Spleen (tissue), 11 donors: ENCODE data around the gene OPRD1. TPM values are rescaled to one million over a fixed set of nuclear protein-coding genes. Genes with fewer than 3 reads are reported as not detected.
A peak's percentile ranks its signal among the peaks of the same experiment; 100 is the strongest.

Experiments
- DNase-seq: peaks from one replicate; pipeline ENCODE4 v3.0.0-alpha.2; 2020
- H3K27ac ChIP-seq, 8 donors: fragments of 200-600 bp; sonication (generic) in 7 of 8; 1 replicate in 4 of 8; 2 replicates in 4 of 8; pipeline versions ENCODE4 v1.5.0 to v1.8.0; 2016 to 2021; ENCODE audit warnings: inconsistent platforms in 4 of 8, mild to moderate bottlenecking in 4 of 8, moderate library complexity in 1 of 8
- H3K27me3 ChIP-seq, 7 donors: fragments of 200-600 bp; sonication (generic) in 6 of 7; replicated peaks in 1 of 7; 1 replicate in 4 of 7; 2 replicates in 3 of 7; pipeline versions ENCODE4 v1.5.0 to v1.8.0; 2016 to 2021; ENCODE audit warnings: inconsistent platforms in 3 of 7, mild to moderate bottlenecking in 1 of 7
- H3K36me3 ChIP-seq, 6 donors: fragments of 200-600 bp; sonication (generic) in 5 of 6; 1 replicate in 4 of 6; 2 replicates in 2 of 6; pipeline versions ENCODE4 v1.5.0 to v1.8.0; 2016 to 2021; ENCODE audit warnings: inconsistent platforms in 2 of 6
- H3K4me1 ChIP-seq, 6 donors: fragments of 200-600 bp; sonication (generic) in 5 of 6; 1 replicate in 3 of 6; 2 replicates in 3 of 6; pipeline versions ENCODE4 v1.5.0 to v1.8.0; 2016 to 2021; ENCODE audit warnings: inconsistent platforms in 3 of 6
- H3K4me3 ChIP-seq, 8 donors: fragments of 200-600 bp; sonication (generic) in 7 of 8; 1 replicate in 4 of 8; 2 replicates in 4 of 8; pipeline versions ENCODE4 v1.5.0 to v1.8.0; 2016 to 2021; ENCODE audit warnings: inconsistent platforms in 4 of 8, mild to moderate bottlenecking in 4 of 8, moderate library complexity in 2 of 8
- H3K9me3 ChIP-seq, 8 donors: fragments of 200-600 bp; sonication (generic) in 7 of 8; 1 replicate in 4 of 8; 2 replicates in 4 of 8; pipeline versions ENCODE4 v1.5.0 to v1.8.0; 2016 to 2021; ENCODE audit warnings: inconsistent platforms in 4 of 8
- POLR2A ChIP-seq, 3 donors: fragments of 450-650 bp; IDR thresholded peaks; one replicate each; pipeline ENCODE4 v1.5.1; 2017; ENCODE audit warnings: antibody characterized with exemption in 3 of 3, mild to moderate bottlenecking in 1 of 3
- POLR2AphosphoS5 ChIP-seq, 3 donors: sonication (generic); formaldehyde crosslinking; IDR thresholded peaks; one replicate each; pipeline ENCODE4 v1.5.1; 2017; ENCODE audit warnings: antibody characterized with exemption in 3 of 3
- WGBS, 5 donors: extraction: QIAGEN DNeasy Blood & Tissue Kit in 3 of 5; methylation state at CpG; one replicate each; pipeline versions ENCODE4 v1.1.5 to v1.1.7; 2013 to 2018; 5-methylcytosine and 5-hydroxymethylcytosine counted together
- intact Hi-C: fragments of 100-400 bp; cut with DNase I; formaldehyde crosslinking; loops from one replicate; pipeline ENCODE4 v1.15.0; 2023; ENCODE audit warnings: low total_unique reads
- polyA plus RNA-seq, 3 donors: library from polyadenylated mRNA; stranded (reverse); fragments of 200-250 nt; gene quantifications; one replicate each; pipeline ENCODE4 v1.2.1, GENCODE V29; 2013
- total RNA-seq, 7 donors: library from RNA; depleted of rRNA in 3 of 7; stranded (reverse); fragments of >200 nt in 3 of 7; fragmentation: NEBNext Ultra II Directional in 4 of 7; extraction: Animal tissue kit (Norgen Biotek cat#: 25700) in 4 of 7; gene quantifications; one replicate each; pipeline versions ENCODE4 v1.1.0 to v1.2.1, GENCODE V29; 2016 to 2021
- TF ChIP-seq, protein P1 (sequence below), 11 experiments: fragments of 200-600 bp in 7 of 11; fragments of 450-650 bp in 4 of 11; sonication (generic) in 4 of 11; IDR thresholded peaks in 8 of 11; conservative IDR thresholded peaks in 3 of 11; 1 replicate in 7 of 11; 2 replicates in 4 of 11; pipeline versions ENCODE4 v1.4.0 to v1.8.0; 2016 to 2021; ENCODE audit warnings: antibody characterized with exemption in 11 of 11, inconsistent platforms in 4 of 11, mild to moderate bottlenecking in 1 of 11
- donor health status: healthy with polysubstance abuse.
- donor health status: DM: no; HTN: no; CAD: no; lungs with moderate emphysema.
- donor health status: DM: no; HTN: no; CAD: no.
- donor health status: Bipolar disorder and iron deficiency.
- donor health status: healthy.
- donor health status: DM: no; HTN: no; CAD: no.
- donor health status: DM: yes; HTN: yes; CAD: no.

OPRD1 gene
- total and polyA plus RNA-seq, 10 donors: not detected

DNA sequence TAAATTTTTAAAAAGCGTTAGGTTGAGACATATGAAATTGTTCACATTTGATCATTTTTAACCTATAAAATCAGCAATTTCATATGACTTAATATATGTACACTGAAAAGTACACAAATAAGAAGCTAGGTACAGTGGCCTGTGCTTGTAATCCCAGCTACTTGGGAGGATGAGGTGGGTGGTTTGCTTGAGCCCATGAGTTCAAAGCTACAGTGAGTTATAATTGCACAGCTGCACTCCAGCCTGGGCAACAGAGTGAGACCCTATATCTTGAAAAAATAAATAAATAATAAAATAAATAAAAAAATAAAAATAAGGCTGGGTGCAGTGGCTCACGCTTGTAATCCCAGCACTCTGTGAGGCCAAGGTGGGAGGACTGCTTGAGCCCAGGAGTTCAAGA, 97.2 kb downstream of the OPRD1 start:
- TF ChIP-seq POLR2A (IDR thresholded peaks at IDR 0.05) (no peak), POLR2AphosphoS5 (IDR thresholded peaks at IDR 0.05) (no peak)
- TF ChIP-seq, protein P1, sequence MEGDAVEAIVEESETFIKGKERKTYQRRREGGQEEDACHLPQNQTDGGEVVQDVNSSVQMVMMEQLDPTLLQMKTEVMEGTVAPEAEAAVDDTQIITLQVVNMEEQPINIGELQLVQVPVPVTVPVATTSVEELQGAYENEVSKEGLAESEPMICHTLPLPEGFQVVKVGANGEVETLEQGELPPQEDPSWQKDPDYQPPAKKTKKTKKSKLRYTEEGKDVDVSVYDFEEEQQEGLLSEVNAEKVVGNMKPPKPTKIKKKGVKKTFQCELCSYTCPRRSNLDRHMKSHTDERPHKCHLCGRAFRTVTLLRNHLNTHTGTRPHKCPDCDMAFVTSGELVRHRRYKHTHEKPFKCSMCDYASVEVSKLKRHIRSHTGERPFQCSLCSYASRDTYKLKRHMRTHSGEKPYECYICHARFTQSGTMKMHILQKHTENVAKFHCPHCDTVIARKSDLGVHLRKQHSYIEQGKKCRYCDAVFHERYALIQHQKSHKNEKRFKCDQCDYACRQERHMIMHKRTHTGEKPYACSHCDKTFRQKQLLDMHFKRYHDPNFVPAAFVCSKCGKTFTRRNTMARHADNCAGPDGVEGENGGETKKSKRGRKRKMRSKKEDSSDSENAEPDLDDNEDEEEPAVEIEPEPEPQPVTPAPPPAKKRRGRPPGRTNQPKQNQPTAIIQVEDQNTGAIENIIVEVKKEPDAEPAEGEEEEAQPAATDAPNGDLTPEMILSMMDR (IDR thresholded peaks at IDR 0.05 in 8 of 11, conservative IDR thresholded peaks at IDR 0.05 in 3 of 11): no peak
- Histone ChIP-seq H3K4me3 (no peak overlapping the region), H3K4me1 (peaks cover 4 to 13% (median 9%) of the 10 kb centered on the region in 6 donors), H3K36me3 (peaks cover 0 to 14% (median 0%) of the 10 kb centered on the region in 6 donors), H3K27me3 (no peaks in the 10 kb centered on the region), H3K9me3 (peaks cover 0 to 7% (median 5%) of the 10 kb centered on the region in 8 donors), H3K27ac (no peak overlapping the region)
- 91 to 99% (median 98%) methylated on average over 2 of the region's 2 CpGs for WGBS, 5 donors
- DNase-seq: no peak
- intact Hi-C loops: no loop called here

DNA sequence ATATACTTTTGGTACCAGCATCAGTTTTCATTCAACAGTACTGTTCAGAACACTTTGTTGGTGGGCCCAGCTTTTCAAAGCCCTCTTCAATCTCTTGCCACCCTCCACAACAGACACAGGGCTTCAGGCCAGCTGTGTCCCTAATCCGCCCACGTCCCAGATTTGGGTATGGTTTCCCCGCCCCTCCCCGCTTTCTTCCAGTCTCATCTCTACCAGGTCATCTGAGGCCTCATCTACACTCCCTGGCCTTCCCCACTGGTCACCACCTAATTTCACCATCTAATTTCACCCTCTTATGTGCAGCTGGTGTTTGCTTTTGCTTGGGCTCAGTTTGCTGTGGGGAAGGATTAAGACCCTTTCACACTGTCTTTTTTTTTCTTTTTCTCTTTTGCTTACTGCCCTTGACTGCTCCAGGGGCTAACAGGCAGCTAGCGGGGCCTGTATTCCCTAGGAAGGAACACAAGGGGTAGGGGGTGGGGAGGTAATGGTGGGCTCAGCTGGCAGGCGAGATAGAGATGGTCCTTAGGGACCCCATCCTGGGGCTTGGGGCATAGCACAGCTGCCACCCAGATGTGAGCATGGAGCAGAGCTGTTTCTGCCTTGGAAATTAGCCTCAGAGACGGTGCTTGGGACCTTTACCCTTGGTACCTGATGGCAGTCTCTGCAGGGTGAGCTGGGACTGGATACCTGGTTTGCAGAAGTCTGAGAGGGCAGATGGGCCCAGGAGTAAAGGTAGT, 98.6 kb downstream of the OPRD1 start:
- Histone ChIP-seq H3K4me1 (peaks cover 8 to 21% (median 17%) of the 10 kb centered on the region in 6 donors), H3K4me3 (no peak overlapping the region), H3K27ac (no peak overlapping the region), H3K27me3 (no peaks in the 10 kb centered on the region), H3K36me3 (peaks cover 0 to 14% (median 0%) of the 10 kb centered on the region in 6 donors), H3K9me3 (no peaks in the 10 kb centered on the region)
- TF ChIP-seq POLR2A (IDR thresholded peaks at IDR 0.05): no peak
- TF ChIP-seq POLR2AphosphoS5 (IDR thresholded peaks at IDR 0.05): no peak
- TF ChIP-seq, protein P1 (IDR thresholded peaks at IDR 0.05 in 8 of 11, conservative IDR thresholded peaks at IDR 0.05 in 3 of 11): no peak
- DNase-seq: no peak
- intact Hi-C loops: no loop called here
- 92 to 93% (median 92%) methylated on average over 7 of the region's 7 CpGs for WGBS, 5 donors

DNA sequence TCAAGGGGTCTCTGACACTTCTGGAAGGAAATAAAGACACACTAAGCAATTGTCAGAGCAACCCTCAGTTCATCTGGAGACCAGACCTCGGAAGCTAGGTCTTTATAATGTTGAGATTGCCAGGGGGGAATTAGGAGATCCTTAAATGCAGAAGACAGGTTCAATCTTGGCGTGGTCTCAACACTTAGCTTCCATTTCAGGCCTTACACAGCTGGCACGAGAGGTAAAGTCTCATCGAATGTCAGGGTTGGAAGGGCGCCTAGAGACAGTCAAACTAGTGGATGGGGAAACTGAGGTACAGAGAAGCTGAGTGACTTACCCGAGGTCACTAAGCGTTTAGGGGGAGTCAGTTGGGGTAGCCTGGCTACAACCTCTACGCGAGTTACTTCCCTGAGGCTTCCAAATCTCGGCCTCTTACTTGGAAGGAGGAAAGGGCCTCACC, 101.8 kb downstream of the OPRD1 start:
- Histone ChIP-seq H3K4me1 (peaks cover 12 to 53% (median 42%) of the 10 kb centered on the region in 6 donors), H3K36me3 (peaks cover 0 to 7% (median 0%) of the 10 kb centered on the region in 6 donors), H3K4me3 (peak overlapping the region; percentile 72 to 98 (median 93)), H3K27ac (peak overlapping the region; percentile 48 to 86 (median 80)), H3K9me3 (no peaks in the 10 kb centered on the region), H3K27me3 (no peaks in the 10 kb centered on the region)
- intact Hi-C loops: no loop called here
- 30 to 36% (median 34%) methylated on average over 10 of the region's 10 CpGs for WGBS, 5 donors
- DNase-seq: no peak
- TF ChIP-seq POLR2A (IDR thresholded peaks at IDR 0.05) (no peak), POLR2AphosphoS5 (IDR thresholded peaks at IDR 0.05) (no peak)
- TF ChIP-seq, protein P1 (IDR thresholded peaks at IDR 0.05 in 8 of 11, conservative IDR thresholded peaks at IDR 0.05 in 3 of 11): no peak

DNA sequence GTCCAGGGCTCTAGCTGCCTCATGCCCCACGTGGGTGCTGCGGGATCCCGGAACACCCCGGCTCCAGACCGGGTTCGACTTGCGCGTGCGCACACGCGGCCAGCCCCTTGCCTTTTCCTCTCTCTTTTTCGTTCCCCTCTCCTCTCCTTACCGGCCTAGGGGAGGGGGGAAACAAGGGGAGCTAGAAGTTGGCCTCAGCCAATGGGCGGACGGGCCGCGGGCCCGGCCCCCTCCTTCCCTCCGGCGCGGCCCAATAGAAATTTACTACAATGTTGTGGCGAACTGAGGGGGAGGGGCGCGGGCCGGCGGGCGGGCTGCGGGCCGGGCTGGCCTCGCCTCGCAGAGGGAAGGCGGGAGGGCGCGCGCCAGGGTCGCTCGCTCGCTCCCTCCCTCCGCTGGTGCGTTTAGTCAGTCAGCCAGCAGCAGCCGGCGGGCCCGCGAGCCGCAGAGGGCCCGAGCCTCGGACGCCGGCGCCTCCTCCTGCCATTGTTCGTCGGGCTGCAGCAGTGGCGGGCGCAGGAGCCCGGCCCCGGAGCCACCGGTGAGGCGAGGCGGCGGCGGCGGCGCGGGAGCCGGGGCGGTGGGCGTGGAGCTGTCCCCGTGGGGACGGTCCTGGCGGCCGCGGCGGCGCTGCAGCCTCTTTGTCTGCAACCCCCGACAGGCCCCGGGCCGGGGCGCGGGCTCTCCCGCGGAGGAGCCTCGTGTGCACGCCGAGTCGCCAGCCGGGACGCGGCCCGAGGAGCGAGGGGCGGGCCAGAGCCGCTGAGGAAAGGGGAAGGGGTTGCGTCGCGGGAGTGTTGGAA, 102.5 kb downstream of the OPRD1 start, which contains the start of gene EPB41:
Gene EPB41 (plus strand): TSS at position 342 of the 803 bp plus-strand sequence. CDS start 72,869 bp downstream, outside the sequence.
- peak; percentile 97 for DNase-seq
- intact Hi-C loops: no loop called here
- H3K4me1 ChIP-seq: peaks cover 12 to 59% (median 44%) of the 10 kb centered on the region in 6 donors
- H3K27ac ChIP-seq: peak within 1 kb of the TSS; percentile 48 to 86 (median 80)
- H3K27me3 ChIP-seq: no peaks in the 10 kb centered on the region
- H3K4me3 ChIP-seq: peak within 1 kb of the TSS; percentile 72 to 98 (median 93)
- no peaks in the 10 kb centered on the region for H3K9me3 ChIP-seq
- peaks cover 0 to 7% (median 0%) of the 10 kb centered on the region in 6 donors for H3K36me3 ChIP-seq
- 0% methylated on average over 35 to 95 of the region's 95 CpGs for WGBS, 5 donors
- TF ChIP-seq POLR2A (IDR thresholded peaks at IDR 0.05) (peak in 1 of 3 donors; percentile 55), POLR2AphosphoS5 (IDR thresholded peaks at IDR 0.05) (peak; percentile 85 to 90 (median 86))
- TF ChIP-seq, protein P1 (IDR thresholded peaks at IDR 0.05 in 8 of 11, conservative IDR thresholded peaks at IDR 0.05 in 3 of 11): peak in 1 of 11 experiments; percentile 25
